Osteoblast (primary cell): ENCODE measurements around the gene SCARF2. TPM values are rescaled to one million over a fixed set of nuclear protein-coding genes. Genes with fewer than 3 reads are reported as not detected.

ENCODE experiments used
- DNase-seq: peaks from one replicate; pipeline ENCODE4 v3.0.0; 2011; ENCODE audit warnings: low spot score, mixed read lengths; ENCODE audit not compliant: insufficient read length; ENCODE audit errors: missing footprints
- H2AFZ ChIP-seq: 2 replicates; pipeline ENCODE4 v1.6.0; 2011; ENCODE audit warnings: mild to moderate bottlenecking, low read length
- H3K27ac ChIP-seq: 2 replicates; pipeline ENCODE4 v1.5.1; 2011; ENCODE audit warnings: mild to moderate bottlenecking, low read depth, low read length, moderate library complexity
- H3K27me3 ChIP-seq: 2 replicates; pipeline ENCODE4 v1.6.0; 2012; ENCODE audit warnings: mild to moderate bottlenecking, control low read depth, inconsistent platforms, low read length, moderate library complexity; ENCODE audit not compliant: insufficient read depth
- H3K36me3 ChIP-seq: 2 replicates; pipeline ENCODE4 v1.5.1; 2011; ENCODE audit warnings: mild to moderate bottlenecking, low read length, control low read depth, moderate library complexity; ENCODE audit not compliant: insufficient read depth
- H3K4me1 ChIP-seq: 2 replicates; pipeline ENCODE4 v1.5.1; 2011; ENCODE audit warnings: mild to moderate bottlenecking, low read length, control low read depth, moderate library complexity; ENCODE audit not compliant: insufficient read depth
- H3K4me2 ChIP-seq: 2 replicates; pipeline ENCODE4 v1.6.0; 2011; ENCODE audit warnings: mild to moderate bottlenecking, low read length; ENCODE audit not compliant: insufficient read depth
- H3K4me3 ChIP-seq: fragments of 200-600 bp; sonication (generic); 3 replicates; pipeline ENCODE4 v1.5.1; 2012; ENCODE audit warnings: mild to moderate bottlenecking, low read length, inconsistent platforms; ENCODE audit not compliant: insufficient read depth
- H3K79me2 ChIP-seq: 2 replicates; pipeline ENCODE4 v1.6.0; 2012; ENCODE audit warnings: mild to moderate bottlenecking, low read length, control low read depth, inconsistent platforms; ENCODE audit not compliant: insufficient read depth
- H3K9me3 ChIP-seq: 2 replicates; pipeline ENCODE4 v1.5.1; 2011; ENCODE audit warnings: low read depth, low read length, control low read depth
- H4K20me1 ChIP-seq: 2 replicates; pipeline ENCODE4 v1.6.0; 2012; ENCODE audit warnings: mild to moderate bottlenecking, low read length, control low read depth; ENCODE audit not compliant: insufficient read depth
- total RNA-seq: library from RNA; depleted of rRNA; stranded (reverse); fragments of >200 nt; gene quantifications from 2 replicates; pipeline ENCODE4 v1.2.3, GENCODE V29; 2012
- TF ChIP-seq, protein P1 (sequence below): IDR thresholded peaks from 2 replicates; pipeline ENCODE4 v1.5.1; 2011; ENCODE audit warnings: mild to moderate bottlenecking, low read depth, low read length, moderate library complexity; ENCODE audit errors: extremely low read depth

Gene SCARF2
- total RNA-seq, 1 donor: 23.9 TPM

GRCh38 chr22:20390394-20390907 is 47.2 kb downstream of the SCARF2 start:
- H3K36me3 ChIP-seq: no peaks in the 10 kb centered on the region
- peaks cover 6% of the 10 kb centered on the region for H3K27me3 ChIP-seq
- H3K79me2 ChIP-seq: peaks cover 8% of the 10 kb centered on the region
- no peak for DNase-seq
- H4K20me1 ChIP-seq: no peaks in the 10 kb centered on the region
- no peak overlapping the region for H3K4me3 ChIP-seq
- no peak overlapping the region for H3K27ac ChIP-seq
- no peak overlapping the region for H2AFZ ChIP-seq
- H3K9me3 ChIP-seq: no peaks in the 10 kb centered on the region
- peaks cover 3% of the 10 kb centered on the region for H3K4me1 ChIP-seq
- H3K4me2 ChIP-seq: no peak overlapping the region
- TF ChIP-seq, protein P1, sequence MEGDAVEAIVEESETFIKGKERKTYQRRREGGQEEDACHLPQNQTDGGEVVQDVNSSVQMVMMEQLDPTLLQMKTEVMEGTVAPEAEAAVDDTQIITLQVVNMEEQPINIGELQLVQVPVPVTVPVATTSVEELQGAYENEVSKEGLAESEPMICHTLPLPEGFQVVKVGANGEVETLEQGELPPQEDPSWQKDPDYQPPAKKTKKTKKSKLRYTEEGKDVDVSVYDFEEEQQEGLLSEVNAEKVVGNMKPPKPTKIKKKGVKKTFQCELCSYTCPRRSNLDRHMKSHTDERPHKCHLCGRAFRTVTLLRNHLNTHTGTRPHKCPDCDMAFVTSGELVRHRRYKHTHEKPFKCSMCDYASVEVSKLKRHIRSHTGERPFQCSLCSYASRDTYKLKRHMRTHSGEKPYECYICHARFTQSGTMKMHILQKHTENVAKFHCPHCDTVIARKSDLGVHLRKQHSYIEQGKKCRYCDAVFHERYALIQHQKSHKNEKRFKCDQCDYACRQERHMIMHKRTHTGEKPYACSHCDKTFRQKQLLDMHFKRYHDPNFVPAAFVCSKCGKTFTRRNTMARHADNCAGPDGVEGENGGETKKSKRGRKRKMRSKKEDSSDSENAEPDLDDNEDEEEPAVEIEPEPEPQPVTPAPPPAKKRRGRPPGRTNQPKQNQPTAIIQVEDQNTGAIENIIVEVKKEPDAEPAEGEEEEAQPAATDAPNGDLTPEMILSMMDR: no peak

DNA sequence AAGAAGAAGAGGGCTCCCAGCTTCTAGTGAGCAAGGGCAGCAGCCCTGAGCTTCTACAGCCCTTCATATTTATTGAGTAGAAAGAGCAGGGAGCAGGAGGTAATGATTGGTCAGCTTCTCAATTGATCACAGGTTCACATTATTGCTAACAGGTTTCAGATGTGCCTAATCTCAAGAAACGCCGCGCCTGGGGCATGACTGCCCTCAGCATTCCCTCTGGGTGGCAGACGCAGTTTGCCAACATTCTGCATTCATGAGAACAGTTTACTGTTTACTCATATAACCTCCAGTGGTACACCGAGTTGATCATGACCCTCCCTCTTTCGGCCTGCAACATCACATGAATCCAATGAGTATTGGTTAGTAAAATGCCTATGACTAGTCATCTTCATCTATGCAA is 48.3 kb downstream of the SCARF2 start:
- Histone ChIP-seq H3K9me3 (no peaks in the 10 kb centered on the region), H3K4me2 (no peak overlapping the region), H3K4me3 (no peak overlapping the region)

DNA sequence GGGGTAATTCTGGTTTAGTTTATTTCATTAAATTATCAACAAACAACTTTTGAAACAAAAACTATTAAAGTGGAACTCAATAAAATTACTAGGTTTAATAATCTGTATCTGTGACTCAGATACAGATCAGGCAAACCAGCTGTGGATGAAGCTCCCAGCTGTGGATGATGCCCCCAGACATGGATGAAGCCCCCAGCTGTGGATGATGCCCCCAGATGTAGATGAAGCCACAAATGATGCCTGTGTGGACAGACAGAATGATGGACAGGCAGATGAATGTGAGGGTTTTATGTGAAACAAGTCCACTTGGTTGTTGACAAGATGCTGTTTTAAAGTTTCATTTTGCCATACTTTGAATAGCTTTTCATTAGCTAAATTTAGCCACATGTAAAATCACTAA is 49.4 kb downstream of the SCARF2 start:
- peaks cover 13% of the 10 kb centered on the region for H3K27me3 ChIP-seq
- no peak overlapping the region for H2AFZ ChIP-seq
- H3K36me3 ChIP-seq: no peaks in the 10 kb centered on the region
- no peak overlapping the region for H3K27ac ChIP-seq
- no peaks in the 10 kb centered on the region for H3K4me1 ChIP-seq
- TF ChIP-seq, protein P1: no peak
- H3K4me2 ChIP-seq: no peak overlapping the region
- no peak overlapping the region for H3K4me3 ChIP-seq
- no peaks in the 10 kb centered on the region for H4K20me1 ChIP-seq
- H3K79me2 ChIP-seq: no peaks in the 10 kb centered on the region
- H3K9me3 ChIP-seq: no peaks in the 10 kb centered on the region
- DNase-seq: no peak

More for the DNA sequence above, 48.3 kb downstream of the SCARF2 start:
- Histone ChIP-seq H2AFZ (no peak overlapping the region), H3K79me2 (no peaks in the 10 kb centered on the region), H3K27ac (no peak overlapping the region), H4K20me1 (no peaks in the 10 kb centered on the region), H3K27me3 (peaks cover 6% of the 10 kb centered on the region), H3K36me3 (no peaks in the 10 kb centered on the region), H3K4me1 (peaks cover 3% of the 10 kb centered on the region)
- DNase-seq: no peak
- TF ChIP-seq, protein P1: no peak

DNA sequence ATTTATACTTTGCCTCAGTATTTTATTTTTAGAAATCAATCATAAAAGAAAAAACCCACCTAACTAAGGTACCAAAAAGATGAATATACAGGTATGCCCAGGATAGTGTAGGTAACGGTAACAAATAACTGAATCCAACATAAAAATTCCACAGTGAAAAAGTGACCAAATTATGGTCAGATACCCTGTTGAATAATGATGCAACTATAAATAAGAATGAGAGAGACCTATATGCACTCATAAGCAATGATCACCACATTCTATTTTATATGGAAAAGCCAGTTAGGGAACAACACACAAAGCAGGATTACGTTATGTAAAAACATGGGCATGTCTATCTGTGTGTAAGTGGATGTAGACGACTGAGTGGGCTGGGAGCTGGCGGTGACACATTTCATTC is 50.7 kb downstream of the SCARF2 start:
- H2AFZ ChIP-seq: no peak overlapping the region
- DNase-seq: no peak
- no peak overlapping the region for H3K4me2 ChIP-seq
- H3K4me1 ChIP-seq: no peaks in the 10 kb centered on the region
- no peaks in the 10 kb centered on the region for H3K36me3 ChIP-seq
- TF ChIP-seq, protein P1: no peak
- no peaks in the 10 kb centered on the region for H3K79me2 ChIP-seq
- peaks cover 13% of the 10 kb centered on the region for H3K27me3 ChIP-seq
- no peaks in the 10 kb centered on the region for H3K9me3 ChIP-seq
- no peaks in the 10 kb centered on the region for H4K20me1 ChIP-seq
- H3K4me3 ChIP-seq: no peak overlapping the region
- no peak overlapping the region for H3K27ac ChIP-seq
